SU-DHL-6 (cell line): ENCODE results near the gene KDM7A.

ENCODE experiments used
- H2AFZ ChIP-seq: fragments of 200-600 bp; sonication (generic); 2 replicates; pipeline ENCODE4 v1.6.1; 2014; ENCODE audit warnings: low read depth, mild to moderate bottlenecking, moderate library complexity, mixed read lengths, antibody characterized with exemption, low read length; ENCODE audit not compliant: severe bottlenecking
- H3F3A ChIP-seq: fragments of 200-600 bp; shearing (Covaris generic); 2 replicates; pipeline ENCODE4 v1.6.0; 2016; ENCODE audit warnings: antibody characterized with exemption, mild to moderate bottlenecking; ENCODE audit not compliant: insufficient read depth
- H3K27ac ChIP-seq: fragments of 200-600 bp; sonication (generic); 2 replicates; pipeline ENCODE4 v1.5.1; 2016; ENCODE audit warnings: low read depth, mild to moderate bottlenecking, low read length, moderate library complexity, mixed read lengths
- H3K27me3 ChIP-seq: fragments of 200-600 bp; sonication (generic), shearing (Covaris generic); 2 replicates; pipeline ENCODE4 v1.6.0; 2014; ENCODE audit warnings: mild to moderate bottlenecking, low read length
- H3K36me3 ChIP-seq: fragments of 200-600 bp; sonication (generic); 2 replicates; pipeline ENCODE4 v1.6.1; 2014; ENCODE audit warnings: mild to moderate bottlenecking, low read length, mixed read lengths
- H3K4me2 ChIP-seq: fragments of 300-600, 200-600 bp; shearing (Covaris generic), sonication (generic); 2 replicates; pipeline ENCODE4 v1.6.0; 2014; ENCODE audit warnings: low read length, low read depth, mild to moderate bottlenecking; ENCODE audit not compliant: poor library complexity, severe bottlenecking
- H3K4me3 ChIP-seq: fragments of 200-600 bp; sonication (generic); 2 replicates; pipeline ENCODE4 v1.5.1; 2014; ENCODE audit warnings: antibody characterized with exemption, low read length, mild to moderate bottlenecking, mixed read lengths; ENCODE audit not compliant: insufficient read depth, poor library complexity, severe bottlenecking
- H3K79me2 ChIP-seq: fragments of 200-600 bp; sonication (generic); 2 replicates; pipeline ENCODE4 v1.6.1; 2014; ENCODE audit warnings: mild to moderate bottlenecking, low read length, moderate library complexity; ENCODE audit not compliant: insufficient read depth
- H3K9ac ChIP-seq: fragments of 200-600 bp; sonication (generic); 2 replicates; pipeline ENCODE4 v1.7.0; 2014; ENCODE audit warnings: mild to moderate bottlenecking, low read length
- H3K9me2 ChIP-seq: fragments of 200-600 bp; sonication (generic); replicated peaks from 2 replicates; pipeline ENCODE4 v1.6.1; 2014; ENCODE audit warnings: low read length; ENCODE audit not compliant: insufficient read depth
- H3K9me3 ChIP-seq: fragments of 200-600 bp; sonication (generic); 2 replicates; pipeline ENCODE4 v1.6.1; 2014; ENCODE audit warnings: low read length, mixed read lengths; ENCODE audit not compliant: insufficient read depth
- H4K20me1 ChIP-seq: fragments of 200-600 bp; sonication (generic); 2 replicates; pipeline ENCODE4 v1.6.1; 2014; ENCODE audit warnings: low read depth, mild to moderate bottlenecking, antibody characterized with exemption, low read length, moderate library complexity, mixed read lengths
- EZH2phosphoT487 ChIP-seq: fragments of 200-600 bp; sonication (generic), shearing (Covaris generic); conservative IDR thresholded peaks from 2 replicates; pipeline ENCODE4 v1.6.1; 2018; ENCODE audit warnings: mild to moderate bottlenecking, antibody characterized with exemption, low read length, moderate library complexity, mixed read lengths
- TF ChIP-seq, protein P1 (sequence below): fragments of 200-600 bp; sonication (generic); IDR thresholded peaks from one replicate; pipeline ENCODE4 v1.5.1; 2017; ENCODE audit warnings: antibody characterized with exemption, mild to moderate bottlenecking, low read length, moderate library complexity; ENCODE audit not compliant: insufficient read depth, poor library complexity, severe bottlenecking

KDM7A gene

DNA sequence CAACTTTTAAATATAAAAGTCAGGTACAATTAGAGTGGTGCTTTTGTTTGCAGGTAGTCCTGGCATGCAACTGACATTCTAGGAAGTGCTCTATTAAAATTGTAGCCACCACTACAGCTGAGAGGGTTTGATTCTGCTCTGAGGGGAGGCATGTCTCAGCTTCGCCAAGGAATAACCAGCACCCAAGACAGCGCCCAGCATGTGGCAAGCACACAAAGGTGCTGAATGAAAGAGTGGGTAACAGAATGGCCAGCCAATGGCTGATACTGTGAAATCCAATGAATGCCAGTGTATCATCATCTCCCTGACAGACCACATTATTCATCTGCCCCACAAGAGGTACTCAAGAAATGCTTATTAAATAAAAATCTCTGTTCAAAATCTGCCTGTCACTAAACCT is 121.0 kb downstream of the KDM7A start:
- Histone ChIP-seq H3K36me3 (no peaks in the 10 kb centered on the region), H3K9me3 (no peaks in the 10 kb centered on the region), H2AFZ (no peak overlapping the region), H3K9ac (no peak overlapping the region), H3K4me2 (no peak overlapping the region), H4K20me1 (no peaks in the 10 kb centered on the region), H3K9me2 (no peaks in the 10 kb centered on the region), H3K27ac (no peak overlapping the region), H3K79me2 (no peaks in the 10 kb centered on the region), H3K4me3 (no peak overlapping the region), H3K27me3 (no peaks in the 10 kb centered on the region), H3F3A (no peaks in the 10 kb centered on the region)
- TF ChIP-seq EZH2phosphoT487: no peak
- TF ChIP-seq, protein P1, sequence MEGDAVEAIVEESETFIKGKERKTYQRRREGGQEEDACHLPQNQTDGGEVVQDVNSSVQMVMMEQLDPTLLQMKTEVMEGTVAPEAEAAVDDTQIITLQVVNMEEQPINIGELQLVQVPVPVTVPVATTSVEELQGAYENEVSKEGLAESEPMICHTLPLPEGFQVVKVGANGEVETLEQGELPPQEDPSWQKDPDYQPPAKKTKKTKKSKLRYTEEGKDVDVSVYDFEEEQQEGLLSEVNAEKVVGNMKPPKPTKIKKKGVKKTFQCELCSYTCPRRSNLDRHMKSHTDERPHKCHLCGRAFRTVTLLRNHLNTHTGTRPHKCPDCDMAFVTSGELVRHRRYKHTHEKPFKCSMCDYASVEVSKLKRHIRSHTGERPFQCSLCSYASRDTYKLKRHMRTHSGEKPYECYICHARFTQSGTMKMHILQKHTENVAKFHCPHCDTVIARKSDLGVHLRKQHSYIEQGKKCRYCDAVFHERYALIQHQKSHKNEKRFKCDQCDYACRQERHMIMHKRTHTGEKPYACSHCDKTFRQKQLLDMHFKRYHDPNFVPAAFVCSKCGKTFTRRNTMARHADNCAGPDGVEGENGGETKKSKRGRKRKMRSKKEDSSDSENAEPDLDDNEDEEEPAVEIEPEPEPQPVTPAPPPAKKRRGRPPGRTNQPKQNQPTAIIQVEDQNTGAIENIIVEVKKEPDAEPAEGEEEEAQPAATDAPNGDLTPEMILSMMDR: no peak

DNA sequence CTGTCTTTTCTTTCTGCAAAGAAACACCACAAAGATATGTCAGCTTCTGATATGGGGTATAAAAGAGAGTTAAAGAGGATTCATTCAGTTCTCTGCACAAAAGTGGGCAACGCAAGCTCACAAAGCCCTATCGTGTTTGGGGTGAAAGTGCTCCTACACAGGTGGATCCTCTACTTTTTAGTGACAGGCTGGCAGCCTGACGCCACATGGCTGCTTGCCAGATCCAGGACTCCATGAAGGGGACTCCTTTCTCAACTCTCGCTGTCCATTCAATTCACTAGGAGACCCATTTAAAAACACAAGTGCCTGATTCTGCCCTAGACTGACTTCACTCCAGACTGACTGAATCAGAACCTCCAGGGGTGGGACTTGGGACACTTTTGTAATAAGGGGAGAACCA is 122.0 kb downstream of the KDM7A start:
- Histone ChIP-seq H3K9me2 (no peaks in the 10 kb centered on the region), H3F3A (no peaks in the 10 kb centered on the region), H3K9me3 (no peaks in the 10 kb centered on the region), H2AFZ (no peak overlapping the region), H4K20me1 (no peaks in the 10 kb centered on the region), H3K36me3 (no peaks in the 10 kb centered on the region), H3K4me3 (no peak overlapping the region), H3K27ac (no peak overlapping the region), H3K79me2 (no peaks in the 10 kb centered on the region), H3K4me2 (no peak overlapping the region), H3K27me3 (no peaks in the 10 kb centered on the region), H3K9ac (no peak overlapping the region)
- TF ChIP-seq, protein P1: no peak
- TF ChIP-seq EZH2phosphoT487: no peak

DNA sequence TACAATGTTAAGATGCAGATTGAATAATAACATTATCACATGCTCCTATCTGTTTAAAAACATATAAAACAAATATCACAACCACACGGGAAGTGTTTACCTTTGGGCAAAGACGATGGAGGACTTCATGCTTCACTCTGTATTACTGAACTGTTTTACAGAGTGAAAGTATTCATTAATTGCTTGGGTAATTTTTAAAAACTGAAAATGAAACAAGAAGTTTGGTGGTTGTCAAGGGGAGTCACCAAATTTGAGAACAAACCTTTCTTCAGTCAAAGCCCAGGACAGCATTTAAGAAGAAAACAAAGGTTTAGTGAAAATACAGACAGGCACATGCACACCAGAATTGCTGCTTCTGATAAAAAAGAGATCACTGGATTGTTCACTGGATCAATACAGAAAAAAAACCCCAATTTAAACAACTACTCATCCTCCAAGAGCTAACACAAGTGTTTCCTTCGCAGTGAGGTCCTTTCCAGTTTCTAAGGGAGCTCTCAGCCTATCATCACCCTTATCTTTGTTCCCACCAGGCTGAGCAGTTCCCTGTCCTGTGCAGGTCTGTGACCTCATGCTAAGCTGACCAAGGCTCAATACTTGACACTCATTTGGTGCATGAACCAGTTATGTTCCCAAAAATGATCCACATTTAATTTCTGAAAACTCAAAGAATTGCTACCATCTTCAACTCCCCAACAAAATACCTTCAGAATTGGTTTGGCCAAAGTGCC is 122.8 kb downstream of the KDM7A start:
- Histone ChIP-seq H3K27ac (no peak overlapping the region), H3K9me2 (no peaks in the 10 kb centered on the region), H3F3A (no peaks in the 10 kb centered on the region), H3K79me2 (no peaks in the 10 kb centered on the region), H3K27me3 (no peaks in the 10 kb centered on the region), H3K4me3 (no peak overlapping the region), H3K9ac (no peak overlapping the region), H3K4me2 (no peak overlapping the region), H4K20me1 (no peaks in the 10 kb centered on the region), H2AFZ (no peak overlapping the region), H3K36me3 (no peaks in the 10 kb centered on the region), H3K9me3 (no peaks in the 10 kb centered on the region)
- TF ChIP-seq, protein P1: no peak
- no peak for TF ChIP-seq EZH2phosphoT487
